GM18520 (cell line): ENCODE data around the gene IGF1R.

Experiments
- ATAC-seq: cut with Tn5 transposase; IDR thresholded peaks from one replicate; pipeline ENCODE4 v1.9.1; 2021; ENCODE audit not compliant: unreplicated experiment

Gene IGF1R

GRCh38 chr15:98937413-98938104 is 289.2 kb downstream of the IGF1R start:
- ATAC-seq, result peak; percentile 45

DNA sequence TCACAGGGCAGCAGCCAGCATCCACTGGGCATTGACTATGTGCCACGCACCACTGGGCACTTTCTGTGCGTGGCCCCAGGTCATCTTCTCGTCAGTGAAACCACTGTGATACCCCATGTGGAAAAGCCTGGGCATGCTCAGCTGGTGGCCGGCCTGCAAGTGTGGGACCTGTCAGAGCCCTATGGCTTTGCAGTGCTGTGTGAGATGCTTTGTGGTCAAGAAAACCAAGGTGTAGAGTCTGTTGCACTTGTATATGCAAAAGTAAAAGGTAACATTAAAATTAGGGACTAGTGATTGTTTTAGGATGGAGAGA is 289.7 kb downstream of the IGF1R start:
- peak; percentile 35 for ATAC-seq

GRCh38 chr15:98938799-98939198 is 290.5 kb downstream of the IGF1R start:
- ATAC-seq, result no peak

- no peak for ATAC-seq
Measured at GRCh38 chr15:98939311-98940080, 291.2 kb downstream of the IGF1R start.

GRCh38 chr15:98941595-98942255 is 293.4 kb downstream of the IGF1R start:
- no peak for ATAC-seq

GRCh38 chr15:98942431-98942830 is 294.1 kb downstream of the IGF1R start:
- no peak for ATAC-seq

GRCh38 chr15:98943051-98943508 is 294.7 kb downstream of the IGF1R start:
- no peak for ATAC-seq

- no peak for ATAC-seq
Measured at GRCh38 chr15:98943601-98944151, 295.3 kb downstream of the IGF1R start.

GRCh38 chr15:98946301-98947255 is 298.2 kb downstream of the IGF1R start:
- no peak for ATAC-seq

- ATAC-seq, result no peak
Measured at GRCh38 chr15:98948456-98948855, 300.1 kb downstream of the IGF1R start.

- ATAC-seq, result no peak
Measured at GRCh38 chr15:98948941-98949340, 300.6 kb downstream of the IGF1R start.

DNA sequence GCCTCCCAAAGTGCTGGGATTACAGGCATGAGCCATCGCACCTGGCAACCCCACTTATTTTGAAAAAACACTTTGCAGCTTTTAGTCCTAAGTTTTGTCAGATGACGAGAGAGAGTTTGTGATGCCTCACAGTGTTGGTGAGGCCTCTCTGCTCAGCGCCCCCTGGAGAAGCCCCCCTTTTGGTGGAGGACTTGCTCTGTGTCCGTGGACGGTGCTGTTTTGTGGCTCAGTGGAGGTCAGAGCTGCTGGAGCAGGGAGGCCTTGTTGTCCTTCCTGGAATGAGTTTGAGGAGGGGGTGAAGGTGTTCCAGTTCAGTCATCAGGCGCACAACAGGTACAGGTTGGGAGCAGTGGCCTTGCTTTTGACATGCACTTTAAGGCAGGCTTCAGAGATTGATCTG is 301.3 kb downstream of the IGF1R start:
- ATAC-seq, result no peak

GRCh38 chr15:98950248-98950647 is 301.9 kb downstream of the IGF1R start:
- no peak for ATAC-seq

DNA sequence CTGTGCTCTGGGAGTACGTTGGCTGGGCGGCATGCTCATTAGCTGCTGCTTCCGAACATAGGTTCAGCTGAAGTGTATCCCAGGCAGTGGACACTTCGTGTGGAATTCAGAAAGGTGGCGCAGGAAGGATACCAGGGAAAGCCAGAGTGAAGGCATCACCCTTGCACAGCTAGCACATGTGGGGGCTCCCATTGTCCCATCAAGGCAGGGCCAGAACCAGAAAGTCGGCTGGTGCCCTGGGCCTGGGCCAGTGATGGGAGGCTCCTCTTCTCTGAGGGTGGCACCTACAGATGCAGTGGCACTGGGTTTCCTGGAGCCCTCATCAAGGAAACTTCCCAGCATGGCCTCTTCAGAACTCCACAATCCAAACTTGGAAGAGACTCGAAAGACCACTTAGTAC is 302.7 kb downstream of the IGF1R start:
- ATAC-seq, result no peak

- no peak for ATAC-seq
Measured at GRCh38 chr15:98951493-98952320, 303.4 kb downstream of the IGF1R start.

DNA sequence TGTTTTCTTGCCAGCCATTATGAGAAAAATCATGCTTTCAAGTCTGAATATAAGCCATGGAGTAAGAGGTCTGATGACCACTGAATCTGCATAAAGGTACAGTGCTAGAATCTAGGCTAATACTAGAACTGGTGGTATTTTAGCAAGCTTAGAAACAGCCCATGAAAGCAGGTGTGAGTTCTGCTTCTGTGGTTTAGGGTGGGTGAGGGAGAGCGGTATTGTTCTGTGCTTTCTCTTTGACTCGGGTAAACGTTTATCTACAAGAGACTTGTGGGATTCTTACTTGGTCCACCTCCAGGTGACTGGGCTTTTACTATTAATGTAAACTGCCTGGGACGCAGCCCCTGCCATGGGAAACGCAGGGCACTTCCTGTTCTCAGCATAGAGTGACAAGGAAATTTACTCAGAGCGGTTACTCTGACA is 304.1 kb downstream of the IGF1R start:
- peak; percentile 96 for ATAC-seq

GRCh38 chr15:98953000-98953787 is 304.9 kb downstream of the IGF1R start:
- peak; percentile 22 for ATAC-seq

DNA sequence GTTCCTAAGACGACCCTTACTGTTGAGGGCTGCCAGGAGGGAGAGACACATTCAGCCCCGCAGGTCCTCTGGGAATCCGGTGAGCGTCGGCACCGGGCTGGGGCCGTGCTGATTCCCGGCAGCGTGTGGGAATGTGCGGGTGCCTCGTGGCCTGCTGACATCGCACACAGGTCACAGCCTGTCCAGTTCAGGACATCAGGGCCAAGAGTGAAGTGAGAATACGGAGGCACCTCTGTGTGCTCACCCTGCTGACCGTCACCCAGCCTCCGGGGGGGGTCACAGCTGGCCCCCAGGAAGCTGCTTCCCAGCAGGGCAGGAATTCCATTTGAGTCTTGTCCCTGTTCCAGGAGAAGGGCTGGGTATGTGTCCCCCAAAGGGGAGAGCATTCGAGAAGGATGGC is 305.6 kb downstream of the IGF1R start:
- no peak for ATAC-seq

- ATAC-seq, result no peak
Measured at GRCh38 chr15:98954411-98954810, 306.1 kb downstream of the IGF1R start.
